ENCODE data around the gene GNL3. TPM values are rescaled to one million over a fixed set of nuclear protein-coding genes. Genes with fewer than 3 reads are reported as not detected.

The GNL3 gene
- total and polyA plus RNA-seq, 4 donors = 26.5 to 82.2 (median 41.8) TPM

DNA sequence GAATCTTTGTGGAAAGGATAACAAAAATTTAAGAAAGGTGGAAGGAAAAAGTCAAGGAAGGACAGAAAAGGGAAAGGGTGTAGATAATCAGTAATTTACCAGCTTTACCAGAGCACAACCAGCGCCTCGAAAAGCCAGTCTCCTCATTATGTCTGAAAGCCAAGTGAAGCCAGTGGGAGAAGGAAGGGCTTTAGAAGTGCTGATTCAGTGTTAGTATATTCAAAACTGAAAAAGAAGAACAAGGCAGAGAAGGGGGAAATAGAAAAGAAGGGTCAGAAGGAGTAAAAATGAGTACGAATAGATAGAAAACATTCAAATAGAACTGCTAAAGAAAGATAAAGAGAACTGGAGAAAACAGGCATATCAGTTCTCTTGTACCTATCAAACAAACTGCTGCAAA is 4.2 kb upstream of the GNL3 start:
- no peaks in the 10 kb centered on the region for H3K9me3 ChIP-seq (ENCODE audit: control insufficient read depth in 4 of 4, low read length in 3 of 4)
- no peaks in the 10 kb centered on the region for H3K27me3 ChIP-seq (ENCODE audit: control insufficient read depth in 4 of 4, insufficient read depth in 4 of 4, low read length in 3 of 4)
- no peak for TF ChIP-seq JUND (IDR thresholded peaks at IDR 0.05)
- TF ChIP-seq, protein P1, sequence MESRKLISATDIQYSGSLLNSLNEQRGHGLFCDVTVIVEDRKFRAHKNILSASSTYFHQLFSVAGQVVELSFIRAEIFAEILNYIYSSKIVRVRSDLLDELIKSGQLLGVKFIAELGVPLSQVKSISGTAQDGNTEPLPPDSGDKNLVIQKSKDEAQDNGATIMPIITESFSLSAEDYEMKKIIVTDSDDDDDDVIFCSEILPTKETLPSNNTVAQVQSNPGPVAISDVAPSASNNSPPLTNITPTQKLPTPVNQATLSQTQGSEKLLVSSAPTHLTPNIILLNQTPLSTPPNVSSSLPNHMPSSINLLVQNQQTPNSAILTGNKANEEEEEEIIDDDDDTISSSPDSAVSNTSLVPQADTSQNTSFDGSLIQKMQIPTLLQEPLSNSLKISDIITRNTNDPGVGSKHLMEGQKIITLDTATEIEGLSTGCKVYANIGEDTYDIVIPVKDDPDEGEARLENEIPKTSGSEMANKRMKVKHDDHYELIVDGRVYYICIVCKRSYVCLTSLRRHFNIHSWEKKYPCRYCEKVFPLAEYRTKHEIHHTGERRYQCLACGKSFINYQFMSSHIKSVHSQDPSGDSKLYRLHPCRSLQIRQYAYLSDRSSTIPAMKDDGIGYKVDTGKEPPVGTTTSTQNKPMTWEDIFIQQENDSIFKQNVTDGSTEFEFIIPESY (IDR thresholded peaks at IDR 0.05) = no peak
- peaks cover 2 to 17% (median 7%) of the 10 kb centered on the region in 4 donors for H3K36me3 ChIP-seq (ENCODE audit: control insufficient read depth in 4 of 4, insufficient read depth in 3 of 4, low read depth in 1 of 4, low read length in 3 of 4)
- DNase-seq (ENCODE audit: low spot score) = no peak
- peak overlapping the region; percentile 84 to 93 for H3K27ac ChIP-seq (ENCODE audit: low read depth in 1 of 2, low read length in 2 of 2)
- H3K4me3 ChIP-seq (ENCODE audit: low read depth in 1 of 3, low read length in 3 of 3) = peak overlapping the region in 2 of 3 donors; percentile 12 to 19
- peak overlapping the region; percentile 33 to 88 for H3K9ac ChIP-seq (ENCODE audit: low read depth in 1 of 2, low read length in 2 of 2)
- H3K4me1 ChIP-seq (ENCODE audit: control insufficient read depth in 4 of 4, insufficient read depth in 4 of 4, low read length in 3 of 4) = peaks cover 12 to 60% (median 50%) of the 10 kb centered on the region in 4 donors
- 49% methylated on average over 3 of the region's 3 CpGs for WGBS

DNA sequence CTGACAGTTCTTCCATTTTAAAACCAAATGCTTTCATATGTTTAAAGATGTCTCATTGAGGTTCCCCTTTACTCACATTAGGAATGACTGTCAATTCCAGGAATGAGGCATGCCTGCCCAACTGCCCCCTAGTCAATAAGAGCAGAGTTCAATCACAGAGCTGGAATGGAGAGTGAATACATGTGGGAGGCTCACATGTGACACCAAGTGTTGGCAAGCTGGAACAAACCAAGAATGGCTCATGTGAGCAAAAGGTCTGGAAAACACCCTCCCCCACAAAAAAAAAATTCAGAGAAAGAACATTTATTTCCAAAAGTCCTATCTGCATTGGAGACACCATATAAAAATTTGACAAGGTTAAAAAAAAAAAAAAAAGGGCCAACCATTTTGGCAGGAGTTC is 3.8 kb upstream of the GNL3 start:
- no peak for DNase-seq (ENCODE audit: low spot score)
- Histone ChIP-seq H3K9me3 (ENCODE audit: control insufficient read depth in 4 of 4, low read length in 3 of 4) (no peaks in the 10 kb centered on the region), H3K4me3 (ENCODE audit: low read depth in 1 of 3, low read length in 3 of 3) (peak overlapping the region in 2 of 3 donors; percentile 12 to 19), H3K4me1 (ENCODE audit: control insufficient read depth in 4 of 4, insufficient read depth in 4 of 4, low read length in 3 of 4) (peaks cover 12 to 64% (median 54%) of the 10 kb centered on the region in 4 donors), H3K9ac (ENCODE audit: low read depth in 1 of 2, low read length in 2 of 2) (peak overlapping the region in 1 of 2 donors; percentile 88), H3K36me3 (ENCODE audit: control insufficient read depth in 4 of 4, insufficient read depth in 3 of 4, low read depth in 1 of 4, low read length in 3 of 4) (peaks cover under 1 to 13% (median 3%) of the 10 kb centered on the region in 4 donors), H3K27ac (ENCODE audit: low read depth in 1 of 2, low read length in 2 of 2) (peak overlapping the region; percentile 84 to 93), H3K27me3 (ENCODE audit: control insufficient read depth in 4 of 4, insufficient read depth in 4 of 4, low read length in 3 of 4) (no peaks in the 10 kb centered on the region)
- TF ChIP-seq TAF1 (conservative IDR thresholded peaks at IDR 0.05) (peak; percentile 31), EGR1 (IDR thresholded peaks at IDR 0.05; ENCODE audit: low read depth in 2 of 2) (peak; percentile 15 to 78), SP1 (IDR thresholded peaks at IDR 0.05) (peak; percentile 88), HNF4G (IDR thresholded peaks at IDR 0.05) (peak; percentile 65), HNF4A (conservative IDR thresholded peaks at IDR 0.05) (peak; percentile 94 to 95), RXRA (IDR thresholded peaks at IDR 0.05) (peak; percentile 88 to 89), FOXA2 (IDR thresholded peaks at IDR 0.05) (peak; percentile 95), NR2F2 (IDR thresholded peaks at IDR 0.05) (peak; percentile 8), FOXA1 (IDR thresholded peaks at IDR 0.05) (peak; percentile 91), YY1 (IDR thresholded peaks at IDR 0.05) (peak; percentile 76), RAD21 (IDR thresholded peaks at IDR 0.05) (peak; percentile 48 to 51), GABPA (IDR thresholded peaks at IDR 0.05 in 1 of 2, conservative IDR thresholded peaks at IDR 0.05 in 1 of 2) (peak in 1 of 2 donors; percentile 62), JUND (IDR thresholded peaks at IDR 0.05) (peak; percentile 70 to 82)
- TF ChIP-seq, protein P2, sequence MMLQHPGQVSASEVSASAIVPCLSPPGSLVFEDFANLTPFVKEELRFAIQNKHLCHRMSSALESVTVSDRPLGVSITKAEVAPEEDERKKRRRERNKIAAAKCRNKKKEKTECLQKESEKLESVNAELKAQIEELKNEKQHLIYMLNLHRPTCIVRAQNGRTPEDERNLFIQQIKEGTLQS (IDR thresholded peaks at IDR 0.05) = no peak
- TF ChIP-seq, protein P3, sequence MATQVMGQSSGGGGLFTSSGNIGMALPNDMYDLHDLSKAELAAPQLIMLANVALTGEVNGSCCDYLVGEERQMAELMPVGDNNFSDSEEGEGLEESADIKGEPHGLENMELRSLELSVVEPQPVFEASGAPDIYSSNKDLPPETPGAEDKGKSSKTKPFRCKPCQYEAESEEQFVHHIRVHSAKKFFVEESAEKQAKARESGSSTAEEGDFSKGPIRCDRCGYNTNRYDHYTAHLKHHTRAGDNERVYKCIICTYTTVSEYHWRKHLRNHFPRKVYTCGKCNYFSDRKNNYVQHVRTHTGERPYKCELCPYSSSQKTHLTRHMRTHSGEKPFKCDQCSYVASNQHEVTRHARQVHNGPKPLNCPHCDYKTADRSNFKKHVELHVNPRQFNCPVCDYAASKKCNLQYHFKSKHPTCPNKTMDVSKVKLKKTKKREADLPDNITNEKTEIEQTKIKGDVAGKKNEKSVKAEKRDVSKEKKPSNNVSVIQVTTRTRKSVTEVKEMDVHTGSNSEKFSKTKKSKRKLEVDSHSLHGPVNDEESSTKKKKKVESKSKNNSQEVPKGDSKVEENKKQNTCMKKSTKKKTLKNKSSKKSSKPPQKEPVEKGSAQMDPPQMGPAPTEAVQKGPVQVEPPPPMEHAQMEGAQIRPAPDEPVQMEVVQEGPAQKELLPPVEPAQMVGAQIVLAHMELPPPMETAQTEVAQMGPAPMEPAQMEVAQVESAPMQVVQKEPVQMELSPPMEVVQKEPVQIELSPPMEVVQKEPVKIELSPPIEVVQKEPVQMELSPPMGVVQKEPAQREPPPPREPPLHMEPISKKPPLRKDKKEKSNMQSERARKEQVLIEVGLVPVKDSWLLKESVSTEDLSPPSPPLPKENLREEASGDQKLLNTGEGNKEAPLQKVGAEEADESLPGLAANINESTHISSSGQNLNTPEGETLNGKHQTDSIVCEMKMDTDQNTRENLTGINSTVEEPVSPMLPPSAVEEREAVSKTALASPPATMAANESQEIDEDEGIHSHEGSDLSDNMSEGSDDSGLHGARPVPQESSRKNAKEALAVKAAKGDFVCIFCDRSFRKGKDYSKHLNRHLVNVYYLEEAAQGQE (IDR thresholded peaks at IDR 0.05) = peak; percentile 74
- TF ChIP-seq, protein P1 (IDR thresholded peaks at IDR 0.05) = peak; percentile 76
- TF ChIP-seq, protein P4, sequence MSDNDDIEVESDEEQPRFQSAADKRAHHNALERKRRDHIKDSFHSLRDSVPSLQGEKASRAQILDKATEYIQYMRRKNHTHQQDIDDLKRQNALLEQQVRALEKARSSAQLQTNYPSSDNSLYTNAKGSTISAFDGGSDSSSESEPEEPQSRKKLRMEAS (IDR thresholded peaks at IDR 0.05) = peak; percentile 97
- TF ChIP-seq, protein P5, sequence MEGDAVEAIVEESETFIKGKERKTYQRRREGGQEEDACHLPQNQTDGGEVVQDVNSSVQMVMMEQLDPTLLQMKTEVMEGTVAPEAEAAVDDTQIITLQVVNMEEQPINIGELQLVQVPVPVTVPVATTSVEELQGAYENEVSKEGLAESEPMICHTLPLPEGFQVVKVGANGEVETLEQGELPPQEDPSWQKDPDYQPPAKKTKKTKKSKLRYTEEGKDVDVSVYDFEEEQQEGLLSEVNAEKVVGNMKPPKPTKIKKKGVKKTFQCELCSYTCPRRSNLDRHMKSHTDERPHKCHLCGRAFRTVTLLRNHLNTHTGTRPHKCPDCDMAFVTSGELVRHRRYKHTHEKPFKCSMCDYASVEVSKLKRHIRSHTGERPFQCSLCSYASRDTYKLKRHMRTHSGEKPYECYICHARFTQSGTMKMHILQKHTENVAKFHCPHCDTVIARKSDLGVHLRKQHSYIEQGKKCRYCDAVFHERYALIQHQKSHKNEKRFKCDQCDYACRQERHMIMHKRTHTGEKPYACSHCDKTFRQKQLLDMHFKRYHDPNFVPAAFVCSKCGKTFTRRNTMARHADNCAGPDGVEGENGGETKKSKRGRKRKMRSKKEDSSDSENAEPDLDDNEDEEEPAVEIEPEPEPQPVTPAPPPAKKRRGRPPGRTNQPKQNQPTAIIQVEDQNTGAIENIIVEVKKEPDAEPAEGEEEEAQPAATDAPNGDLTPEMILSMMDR (IDR thresholded peaks at IDR 0.05; ENCODE audit: low read depth, low read length, missing input control) = no peak

All from liver (tissue), 9 donors.